Astrocyte (in vitro differentiated cells and primary cell): Measurements from ENCODE around the gene IFT80.

Experiments
- EZH2 ChIP-seq: IDR thresholded peaks from 2 replicates; pipeline ENCODE4 v1.6.1; 2012; ENCODE audit warnings: mild to moderate bottlenecking, low read length, inconsistent platforms; ENCODE audit not compliant: insufficient read depth
- TF ChIP-seq, protein P1 (sequence below): IDR thresholded peaks from 2 replicates; pipeline ENCODE4 v1.5.1; 2011; ENCODE audit warnings: low read depth, mild to moderate bottlenecking, inconsistent platforms, low read length, moderate library complexity; ENCODE audit not compliant: insufficient read depth

DNA sequence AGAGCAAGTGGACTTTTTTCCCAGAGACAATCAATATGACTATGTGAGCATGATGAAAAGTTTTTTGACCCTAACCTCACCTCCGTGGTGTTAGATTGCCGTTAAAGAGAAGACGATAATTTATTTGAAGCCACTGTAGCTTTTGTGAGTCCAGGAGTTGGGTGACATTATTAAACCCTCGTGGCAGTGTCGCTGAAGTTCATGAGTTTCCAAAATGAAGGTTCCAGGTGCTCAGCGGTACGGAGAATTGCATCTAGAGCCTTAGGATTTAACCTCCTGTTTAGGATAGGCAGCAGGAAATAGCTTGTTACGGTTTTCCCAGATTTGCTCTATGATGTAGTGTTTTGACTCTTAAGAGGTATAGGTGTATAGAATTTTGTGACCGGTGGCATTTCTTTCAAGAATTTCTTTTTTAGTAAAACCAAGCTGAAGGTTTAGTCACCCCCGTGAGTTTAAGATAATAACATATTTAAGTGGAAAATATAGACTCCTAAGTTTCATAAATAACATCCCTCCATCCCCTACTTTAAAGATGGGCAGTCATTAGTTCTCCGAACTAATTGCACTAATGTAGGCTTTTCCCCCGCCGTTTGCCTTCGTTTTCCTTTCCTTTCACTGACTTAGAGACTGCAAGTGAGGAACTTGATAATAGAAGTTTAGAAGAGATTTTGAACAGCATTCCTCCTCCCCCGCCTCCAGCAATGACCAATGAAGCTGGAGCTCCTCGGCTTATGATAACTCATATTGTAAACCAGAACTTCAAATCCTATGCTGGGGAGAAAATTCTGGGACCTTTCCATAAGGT, 2.5 kb upstream of the IFT80 start:
- TF ChIP-seq EZH2, result no peak
- TF ChIP-seq, protein P1, sequence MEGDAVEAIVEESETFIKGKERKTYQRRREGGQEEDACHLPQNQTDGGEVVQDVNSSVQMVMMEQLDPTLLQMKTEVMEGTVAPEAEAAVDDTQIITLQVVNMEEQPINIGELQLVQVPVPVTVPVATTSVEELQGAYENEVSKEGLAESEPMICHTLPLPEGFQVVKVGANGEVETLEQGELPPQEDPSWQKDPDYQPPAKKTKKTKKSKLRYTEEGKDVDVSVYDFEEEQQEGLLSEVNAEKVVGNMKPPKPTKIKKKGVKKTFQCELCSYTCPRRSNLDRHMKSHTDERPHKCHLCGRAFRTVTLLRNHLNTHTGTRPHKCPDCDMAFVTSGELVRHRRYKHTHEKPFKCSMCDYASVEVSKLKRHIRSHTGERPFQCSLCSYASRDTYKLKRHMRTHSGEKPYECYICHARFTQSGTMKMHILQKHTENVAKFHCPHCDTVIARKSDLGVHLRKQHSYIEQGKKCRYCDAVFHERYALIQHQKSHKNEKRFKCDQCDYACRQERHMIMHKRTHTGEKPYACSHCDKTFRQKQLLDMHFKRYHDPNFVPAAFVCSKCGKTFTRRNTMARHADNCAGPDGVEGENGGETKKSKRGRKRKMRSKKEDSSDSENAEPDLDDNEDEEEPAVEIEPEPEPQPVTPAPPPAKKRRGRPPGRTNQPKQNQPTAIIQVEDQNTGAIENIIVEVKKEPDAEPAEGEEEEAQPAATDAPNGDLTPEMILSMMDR, result no peak
